Esophagus mucosa (tissue), 1 donor: Measurements from ENCODE around the gene PKD1L1. TPM values are rescaled to one million over a fixed set of nuclear protein-coding genes. Genes with fewer than 3 reads are reported as not detected.
"Not testable (repeated sequence)": the region's sequence is repeated elsewhere in the genome, so short reads cannot be mapped to it uniquely, and the experiment has no call there.

ENCODE experiments used
- ATAC-seq: fragments of 200-7000 bp; cut with Tn5 transposase; one replicate; pipeline ENCODE4 v1.9.1; 2020
- total RNA-seq: library from RNA; stranded (reverse); gene quantifications from one replicate; pipeline ENCODE4 v1.2.4, GENCODE V29; 2023
- donor health status: DM: yes; HTN: yes; CAD: no.

Gene PKD1L1
- total RNA-seq, 1 donor from 2014 or later = 0.36 TPM

GRCh38 chr7:47938574-47939165 lies 9.6 kb downstream of the PKD1L1 start:
- no peak for ATAC-seq

DNA sequence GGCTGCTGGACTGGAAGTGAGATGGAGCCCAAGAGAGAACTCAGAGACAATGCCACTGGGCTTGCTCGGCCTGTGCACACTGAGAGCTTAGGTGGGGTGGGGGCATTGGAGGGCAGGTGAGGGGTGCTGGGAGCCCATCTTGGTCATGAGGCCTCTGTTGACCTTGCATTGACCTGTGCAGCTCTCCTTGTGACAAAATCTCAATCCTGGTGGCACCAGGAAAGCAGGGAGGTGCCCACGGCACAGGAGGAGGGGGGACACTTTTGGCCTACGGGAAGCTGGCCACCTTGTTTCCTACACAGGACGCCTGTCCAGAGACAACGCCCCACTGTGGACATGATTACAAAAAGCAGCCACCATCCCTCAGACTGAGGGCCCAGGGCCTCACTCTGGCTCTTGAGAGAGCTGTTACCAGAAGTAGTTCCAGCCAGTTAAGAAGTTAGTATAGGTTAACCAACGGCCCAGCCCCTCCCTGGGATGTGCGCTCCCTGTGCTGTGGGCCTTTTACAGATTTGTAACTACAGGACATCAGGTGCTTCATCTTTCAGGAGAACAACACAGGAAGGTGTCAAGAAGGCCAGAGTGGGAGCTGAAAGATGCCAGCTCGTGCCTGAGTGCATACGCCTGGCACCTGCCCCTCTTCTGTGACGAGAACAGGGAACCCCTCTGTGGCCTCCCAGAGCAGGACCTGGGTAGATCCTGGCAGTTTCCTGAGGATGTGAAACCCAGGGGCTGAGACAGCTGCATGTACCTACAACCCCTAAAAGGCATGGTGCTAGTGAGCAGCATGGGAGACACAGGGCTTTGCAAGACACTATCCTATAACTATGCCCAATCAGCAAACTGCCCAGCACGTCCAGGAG lies 10.3 kb downstream of the PKD1L1 start:
- ATAC-seq = peak; percentile 5

GRCh38 chr7:47937065-47937687 lies 11.1 kb downstream of the PKD1L1 start:
- peak; percentile 44 for ATAC-seq

DNA sequence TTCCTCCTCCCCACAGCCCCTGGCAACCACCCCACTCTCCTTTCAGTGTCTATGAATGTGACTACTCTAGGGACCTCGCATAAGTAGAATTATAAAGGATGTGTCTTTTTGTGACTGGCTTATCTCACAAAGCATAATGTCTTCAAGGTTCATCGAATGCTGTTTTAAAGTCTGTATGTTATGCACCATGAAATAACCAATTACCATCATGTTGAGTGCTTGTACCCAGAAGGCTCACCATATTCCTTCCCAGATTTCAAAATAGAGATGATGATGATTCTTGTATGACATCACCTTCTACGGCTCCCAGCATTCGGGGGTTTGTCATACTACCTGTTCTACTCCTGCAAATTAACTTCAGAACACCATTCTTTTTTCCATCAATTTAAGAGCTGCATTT lies 11.9 kb downstream of the PKD1L1 start:
- no peak for ATAC-seq

DNA sequence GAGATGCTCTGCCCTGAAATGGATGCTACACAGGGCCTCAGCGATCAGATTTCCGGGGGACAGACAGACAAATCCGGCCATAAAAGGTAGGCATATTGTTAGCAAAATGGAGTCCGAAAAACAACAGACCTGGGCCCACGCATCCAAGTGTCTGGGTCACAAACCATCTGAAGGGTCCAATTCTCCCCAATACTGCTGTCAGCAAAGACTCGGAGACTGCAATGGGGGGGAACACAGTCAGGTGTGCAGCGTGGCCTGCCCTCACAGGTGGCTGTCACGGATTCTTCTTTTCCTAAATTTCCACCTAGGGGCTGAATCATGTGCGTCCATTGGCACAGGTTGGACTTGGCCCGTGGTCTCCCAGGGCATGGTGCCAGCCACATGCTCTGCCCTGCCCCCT lies 12.9 kb downstream of the PKD1L1 start:
- ATAC-seq = no peak

DNA sequence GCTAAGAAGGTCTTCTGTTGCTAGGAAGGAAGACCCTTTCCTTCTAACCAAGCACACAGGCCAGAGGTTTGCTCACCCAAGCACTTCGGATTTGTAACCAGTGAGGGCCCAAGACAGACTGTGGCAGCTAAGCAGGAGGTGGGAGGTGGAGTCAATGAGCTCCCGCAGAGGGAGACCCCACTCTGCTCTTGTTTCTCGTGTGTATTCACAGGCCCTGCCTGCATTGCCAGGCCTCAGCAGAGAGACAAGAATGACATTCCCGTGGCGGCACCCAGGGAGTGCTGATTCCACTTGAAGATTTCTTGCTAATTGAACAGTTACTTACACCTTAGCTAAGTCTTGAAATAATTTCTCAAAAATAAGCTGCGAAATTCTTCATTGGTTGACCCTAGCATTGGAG lies 13.4 kb downstream of the PKD1L1 start:
- no peak for ATAC-seq

- ATAC-seq = no peak
Measured at GRCh38 chr7:47933215-47933614, 15.1 kb downstream of the PKD1L1 start.

- ATAC-seq = no peak
Measured at GRCh38 chr7:47932466-47933037, 15.7 kb downstream of the PKD1L1 start.

- ATAC-seq = no peak
Measured at GRCh38 chr7:47932016-47932415, 16.2 kb downstream of the PKD1L1 start.

GRCh38 chr7:47931005-47932004 lies 17.0 kb downstream of the PKD1L1 start:
- peak; percentile 36 for ATAC-seq

DNA sequence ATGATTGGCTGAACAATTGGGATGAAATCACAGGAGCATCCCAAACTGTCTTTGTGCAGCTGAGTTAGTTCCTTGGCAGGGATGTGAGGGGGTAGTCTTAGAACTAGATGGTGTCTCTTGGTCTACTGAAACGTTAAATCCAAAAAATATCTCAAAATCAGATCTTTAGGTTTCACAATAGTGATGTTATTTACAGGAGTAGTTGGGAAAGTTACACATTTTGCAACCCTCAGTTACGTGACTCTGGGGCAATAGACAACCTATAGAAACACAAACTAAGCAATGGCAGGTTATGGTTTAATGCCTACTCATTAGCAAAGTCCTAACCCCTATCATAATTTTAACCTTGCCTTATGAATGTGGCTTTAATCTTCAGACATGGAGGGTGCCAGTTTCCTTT lies 24.0 kb downstream of the PKD1L1 start:
- ATAC-seq = no peak

GRCh38 chr7:47923081-47923875 lies 25.0 kb downstream of the PKD1L1 start:
- not testable (repeated sequence) for ATAC-seq

- not testable (repeated sequence) for ATAC-seq
Measured at GRCh38 chr7:47916514-47916913, 31.8 kb downstream of the PKD1L1 start.

GRCh38 chr7:47915616-47915976 lies 32.7 kb downstream of the PKD1L1 start:
- no peak for ATAC-seq

- no peak for ATAC-seq
Measured at GRCh38 chr7:47914717-47915615, 33.3 kb downstream of the PKD1L1 start.

GRCh38 chr7:47912332-47912731 lies 35.9 kb downstream of the PKD1L1 start:
- ATAC-seq = no peak

- ATAC-seq = no peak
Measured at GRCh38 chr7:47908720-47909119, 39.5 kb downstream of the PKD1L1 start.

DNA sequence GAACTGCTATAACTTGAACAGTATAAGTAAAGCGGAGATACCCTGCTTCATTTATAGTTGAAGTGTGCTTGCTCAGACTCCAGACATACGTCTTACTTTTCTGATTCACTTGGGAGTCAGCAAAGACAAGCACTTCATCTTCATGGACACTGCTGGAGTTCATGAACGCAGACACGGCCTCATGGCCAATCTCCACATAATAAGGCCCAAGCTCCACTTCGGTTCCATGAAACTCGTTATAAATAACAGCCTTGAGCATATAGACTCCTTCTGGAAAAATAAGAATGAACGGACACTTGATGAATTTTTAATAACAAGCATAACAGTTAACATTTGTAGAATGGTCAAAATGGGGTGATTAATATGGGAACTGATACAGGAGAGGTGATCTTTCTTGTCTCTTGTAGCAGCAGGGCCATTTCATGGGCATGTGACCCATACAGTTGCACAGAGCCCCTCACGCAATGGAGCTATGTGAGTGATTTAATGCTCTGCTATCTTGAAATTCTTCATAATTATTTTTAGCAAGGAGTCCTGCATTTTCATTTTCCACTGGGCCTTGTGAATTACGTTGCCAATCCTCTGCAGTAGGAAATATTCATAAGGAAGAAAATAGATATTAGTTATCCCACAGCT lies 40.2 kb downstream of the PKD1L1 start:
- ATAC-seq = no peak

DNA sequence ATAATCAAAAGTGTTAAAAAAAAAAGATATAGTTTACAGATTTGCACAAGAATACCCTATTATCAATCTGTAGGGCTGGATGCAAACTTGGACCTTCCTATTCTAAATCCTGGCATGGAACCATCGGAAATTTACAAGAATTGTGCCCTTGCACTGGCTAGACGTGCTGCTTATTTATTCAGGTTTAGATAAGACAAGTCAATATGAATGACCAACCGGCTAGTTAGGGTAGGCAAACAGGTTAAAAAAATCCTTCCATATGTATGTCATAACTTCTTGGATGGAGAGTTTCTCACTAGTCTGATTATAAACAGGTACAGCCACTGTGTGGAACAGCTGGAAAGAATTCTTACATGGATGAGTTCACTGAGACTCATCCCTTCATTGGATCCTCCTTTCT lies 41.4 kb downstream of the PKD1L1 start:
- ATAC-seq = no peak
